Sigmoid colon (tissue), 7 donors: ENCODE measurements around the gene MAP4K5. TPM values are rescaled to one million over a fixed set of nuclear protein-coding genes. Genes with fewer than 3 reads are reported as not detected.
A peak's percentile ranks its signal among the peaks of the same experiment; 100 is the strongest.
"Not testable (repeated sequence)": the region's sequence is repeated elsewhere in the genome, so short reads cannot be mapped to it uniquely, and the experiment has no call there.

Source experiments
- DNase-seq: peaks from one replicate; pipeline ENCODE4 v3.0.0-alpha.2; 2019
- H3K27ac ChIP-seq, 4 donors: fragments of 200-600 bp; sonication (generic); one replicate each; pipeline ENCODE4 v1.5.1; 2016 to 2019; ENCODE audit warnings: mild to moderate bottlenecking in 1 of 4
- H3K27me3 ChIP-seq, 3 donors: fragments of 200-600 bp; sonication (generic); one replicate each; pipeline ENCODE4 v1.5.1; 2019; ENCODE audit warnings: mild to moderate bottlenecking in 1 of 3
- H3K36me3 ChIP-seq, 4 donors: fragments of 200-600 bp; sonication (generic); one replicate each; pipeline ENCODE4 v1.5.1; 2016 to 2019
- H3K4me1 ChIP-seq, 4 donors: fragments of 200-600 bp; sonication (generic); one replicate each; pipeline ENCODE4 v1.5.1; 2017 to 2019
- H3K4me3 ChIP-seq, 4 donors: fragments of 200-600 bp; sonication (generic); one replicate each; pipeline ENCODE4 v1.5.1; 2017 to 2019; ENCODE audit warnings: mild to moderate bottlenecking in 2 of 4, moderate library complexity in 1 of 4
- H3K9me3 ChIP-seq, 4 donors: fragments of 200-600 bp in 3 of 4; sonication (generic) in 3 of 4; one replicate each; pipeline versions ENCODE4 v1.5.1 to v1.6.1; 2013 to 2019
- EP300 ChIP-seq, 4 donors: sonication (generic); formaldehyde crosslinking; IDR thresholded peaks; one replicate each; pipeline ENCODE4 v1.6.1; 2017; ENCODE audit warnings: antibody characterized with exemption in 4 of 4
- POLR2A ChIP-seq, 2 donors: fragments of 450-650 bp; IDR thresholded peaks; one replicate each; pipeline ENCODE4 v1.6.1; 2016; ENCODE audit warnings: antibody characterized with exemption in 2 of 2, mild to moderate bottlenecking in 2 of 2, moderate library complexity in 2 of 2
- POLR2AphosphoS5 ChIP-seq, 4 donors: sonication (generic); formaldehyde crosslinking; IDR thresholded peaks; one replicate each; pipeline ENCODE4 v1.6.1; 2017; ENCODE audit warnings: antibody characterized with exemption in 4 of 4
- WGBS, 2 donors: extraction: QIAGEN DNeasy Blood & Tissue Kit; methylation state at CpG; one replicate each; pipeline ENCODE4 v1.1.7; 2013; 5-methylcytosine and 5-hydroxymethylcytosine counted together
- intact Hi-C: fragments of 100-400 bp; cut with DNase I; formaldehyde crosslinking; loops from one replicate; pipeline ENCODE4 v1.15.1; 2023
- polyA plus RNA-seq, 3 donors: library from polyadenylated mRNA; stranded (reverse); fragments of 200-250 nt; gene quantifications; one replicate each; pipeline ENCODE4 v1.2.3, GENCODE V29; 2013
- total RNA-seq, 4 donors: library from RNA; depleted of rRNA; stranded (reverse); fragments of >200 nt; gene quantifications; one replicate each; pipeline ENCODE4 v1.1.0, GENCODE V29; 2016
- TF ChIP-seq, protein P1 (sequence below), 4 experiments: fragments of 450-650 bp in 3 of 4; fragments of 200-600 bp in 1 of 4; IDR thresholded peaks; one replicate each; pipeline ENCODE4 v1.5.1; 2016 to 2019; ENCODE audit warnings: antibody characterized with exemption in 4 of 4, mild to moderate bottlenecking in 3 of 4, moderate library complexity in 2 of 4
- donor health status: healthy with polysubstance abuse.
- donor health status: Bipolar disorder and iron deficiency.
- donor health status: healthy.

MAP4K5 gene
- total and polyA plus RNA-seq, 7 donors = 12.6 to 314 (median 144) TPM

DNA sequence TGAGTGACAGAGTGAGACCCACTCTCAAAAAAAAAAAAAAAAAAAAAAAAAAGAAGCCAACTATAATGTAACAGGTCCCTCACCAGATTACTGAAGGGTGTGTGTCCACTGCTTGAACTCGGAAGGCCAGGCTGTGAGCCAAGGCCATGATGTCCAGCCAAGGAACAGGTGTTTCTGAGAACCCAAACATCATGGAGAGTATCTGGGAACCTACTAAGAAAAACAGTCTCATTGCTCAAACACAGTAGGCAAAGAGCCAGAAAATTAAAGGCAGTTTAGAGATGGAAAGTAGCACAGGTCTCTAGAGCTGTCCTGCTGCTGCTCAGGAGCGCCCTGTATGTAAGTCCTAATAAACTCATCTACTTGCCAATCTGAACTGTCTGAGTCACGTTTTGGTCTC, 12.5 kb upstream of the MAP4K5 start:
- no peaks in the 10 kb centered on the region for H3K27me3 ChIP-seq
- peaks cover 0 to 6% (median 0%) of the 10 kb centered on the region in 4 donors for H3K4me1 ChIP-seq
- H3K27ac ChIP-seq = peak overlapping the region in 1 of 4 donors; percentile 31
- 82 to 88% methylated on average over 3 of the region's 3 CpGs for WGBS, 2 donors
- peak; percentile 66 for DNase-seq
- TF ChIP-seq, protein P1, sequence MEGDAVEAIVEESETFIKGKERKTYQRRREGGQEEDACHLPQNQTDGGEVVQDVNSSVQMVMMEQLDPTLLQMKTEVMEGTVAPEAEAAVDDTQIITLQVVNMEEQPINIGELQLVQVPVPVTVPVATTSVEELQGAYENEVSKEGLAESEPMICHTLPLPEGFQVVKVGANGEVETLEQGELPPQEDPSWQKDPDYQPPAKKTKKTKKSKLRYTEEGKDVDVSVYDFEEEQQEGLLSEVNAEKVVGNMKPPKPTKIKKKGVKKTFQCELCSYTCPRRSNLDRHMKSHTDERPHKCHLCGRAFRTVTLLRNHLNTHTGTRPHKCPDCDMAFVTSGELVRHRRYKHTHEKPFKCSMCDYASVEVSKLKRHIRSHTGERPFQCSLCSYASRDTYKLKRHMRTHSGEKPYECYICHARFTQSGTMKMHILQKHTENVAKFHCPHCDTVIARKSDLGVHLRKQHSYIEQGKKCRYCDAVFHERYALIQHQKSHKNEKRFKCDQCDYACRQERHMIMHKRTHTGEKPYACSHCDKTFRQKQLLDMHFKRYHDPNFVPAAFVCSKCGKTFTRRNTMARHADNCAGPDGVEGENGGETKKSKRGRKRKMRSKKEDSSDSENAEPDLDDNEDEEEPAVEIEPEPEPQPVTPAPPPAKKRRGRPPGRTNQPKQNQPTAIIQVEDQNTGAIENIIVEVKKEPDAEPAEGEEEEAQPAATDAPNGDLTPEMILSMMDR (IDR thresholded peaks at IDR 0.05) = no peak
- no peak for TF ChIP-seq EP300 (IDR thresholded peaks at IDR 0.05)
- H3K36me3 ChIP-seq = no peaks in the 10 kb centered on the region
- intact Hi-C loops = loop anchor here (5.0 kb wide), 1 partner anchor 232 kb away; no protein-coding TSS in a partner anchor
- no peaks in the 10 kb centered on the region for H3K9me3 ChIP-seq
- no peak overlapping the region for H3K4me3 ChIP-seq

DNA sequence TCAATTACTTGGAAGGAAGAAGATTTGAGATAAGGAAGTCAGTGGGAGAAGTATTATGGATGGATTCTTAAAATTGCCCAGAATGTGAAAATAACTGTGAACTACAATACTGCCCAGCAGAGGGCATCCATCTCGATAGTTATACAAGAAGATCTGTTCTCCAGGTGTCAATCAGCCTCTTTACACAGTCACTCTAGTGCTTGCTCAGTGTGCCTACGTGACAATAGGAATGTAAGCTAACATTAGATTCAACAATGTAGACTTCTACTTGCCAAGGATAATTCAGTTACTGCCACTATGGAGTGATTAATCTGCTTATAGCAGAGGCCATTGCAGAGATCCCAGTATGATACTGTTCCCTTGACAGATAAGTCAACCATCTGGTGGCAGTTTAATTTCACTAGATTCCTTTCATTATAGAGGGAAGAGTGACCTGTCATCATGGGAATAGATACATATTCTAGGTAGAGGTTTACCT, 10.6 kb upstream of the MAP4K5 start:
- 2 to 9% methylated on average over 2 of the region's 2 CpGs for WGBS, 2 donors
- Histone ChIP-seq H3K27me3 (no peaks in the 10 kb centered on the region), H3K9me3 (no peaks in the 10 kb centered on the region), H3K4me3 (no peak overlapping the region), H3K36me3 (no peaks in the 10 kb centered on the region), H3K4me1 (peaks cover 0 to 6% (median 0%) of the 10 kb centered on the region in 4 donors), H3K27ac (no peak overlapping the region)
- TF ChIP-seq, protein P1 (IDR thresholded peaks at IDR 0.05) = peak in 3 of 4 experiments; percentile 19 to 62 (median 61)
- TF ChIP-seq POLR2AphosphoS5 (IDR thresholded peaks at IDR 0.05) = no peak
- intact Hi-C loops = loop anchor here (5.0 kb wide), 1 partner anchor 234 kb away; no protein-coding TSS in a partner anchor
- no peak for DNase-seq

DNA sequence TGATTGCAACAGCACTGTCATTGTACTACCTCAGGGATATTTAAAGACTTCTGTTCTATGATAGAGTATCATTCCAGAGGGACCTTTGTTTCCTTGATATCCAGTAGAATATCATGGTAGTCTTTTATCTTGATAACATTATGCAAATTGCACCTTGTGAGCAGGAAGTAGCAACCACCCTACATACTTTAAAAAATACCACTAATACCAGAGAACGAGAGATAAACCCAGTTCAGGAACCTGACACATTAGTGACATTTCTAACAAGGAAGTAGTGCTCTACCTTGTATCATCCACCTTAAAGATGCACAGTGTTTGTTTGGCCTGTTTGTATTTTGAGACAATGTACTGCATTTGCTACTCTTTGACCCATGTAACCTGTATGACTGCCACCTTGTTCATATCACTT, 8.8 kb upstream of the MAP4K5 start:
- no peak overlapping the region for H3K27ac ChIP-seq
- no peak for DNase-seq
- intact Hi-C loops = loop anchor here (5.0 kb wide), 1 partner anchor 236 kb away; no protein-coding TSS in a partner anchor
- TF ChIP-seq POLR2A (IDR thresholded peaks at IDR 0.05) = no peak
- TF ChIP-seq, protein P1 (IDR thresholded peaks at IDR 0.05) = no peak
- no peak for TF ChIP-seq POLR2AphosphoS5 (IDR thresholded peaks at IDR 0.05)
- TF ChIP-seq EP300 (IDR thresholded peaks at IDR 0.05) = no peak
- H3K27me3 ChIP-seq = no peaks in the 10 kb centered on the region
- no peak overlapping the region for H3K4me3 ChIP-seq
- no peaks in the 10 kb centered on the region for H3K9me3 ChIP-seq
- no peaks in the 10 kb centered on the region for H3K36me3 ChIP-seq
- peaks cover 0 to 6% (median 0%) of the 10 kb centered on the region in 4 donors for H3K4me1 ChIP-seq
- WGBS, 2 donors = 19 to 44% methylated on average over 1 of the region's 1 CpG

DNA sequence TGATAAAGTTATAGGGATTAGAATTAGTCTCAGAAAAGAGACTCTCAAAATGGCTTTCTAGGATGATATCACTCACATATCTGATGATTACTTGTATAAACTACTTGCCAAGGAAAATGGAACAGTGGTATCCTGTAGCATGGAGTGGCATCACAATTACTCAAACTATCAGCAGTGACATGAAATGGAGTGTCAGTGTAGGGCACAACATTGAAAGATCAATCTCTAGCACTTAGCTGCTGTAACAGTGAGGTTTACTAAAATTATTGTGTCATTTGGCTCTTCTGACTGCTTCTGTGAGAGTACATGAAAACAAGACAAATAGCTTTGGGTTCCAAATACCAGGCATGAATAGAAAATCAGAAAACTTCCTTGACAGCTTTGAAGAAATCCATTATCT, 6.7 kb upstream of the MAP4K5 start:
- Histone ChIP-seq H3K27me3 (no peaks in the 10 kb centered on the region), H3K9me3 (no peaks in the 10 kb centered on the region), H3K4me1 (no peaks in the 10 kb centered on the region), H3K27ac (no peak overlapping the region), H3K36me3 (no peaks in the 10 kb centered on the region), H3K4me3 (no peak overlapping the region)
- intact Hi-C loops = loop anchor here (10.0 kb wide), 1 partner anchor 684 kb away; the partner anchor contains the start of gene NEMF
- TF ChIP-seq, protein P1 (IDR thresholded peaks at IDR 0.05) = no peak
- TF ChIP-seq POLR2AphosphoS5 (IDR thresholded peaks at IDR 0.05) (no peak), EP300 (IDR thresholded peaks at IDR 0.05) (no peak), POLR2A (IDR thresholded peaks at IDR 0.05) (no peak)
- no peak for DNase-seq

DNA sequence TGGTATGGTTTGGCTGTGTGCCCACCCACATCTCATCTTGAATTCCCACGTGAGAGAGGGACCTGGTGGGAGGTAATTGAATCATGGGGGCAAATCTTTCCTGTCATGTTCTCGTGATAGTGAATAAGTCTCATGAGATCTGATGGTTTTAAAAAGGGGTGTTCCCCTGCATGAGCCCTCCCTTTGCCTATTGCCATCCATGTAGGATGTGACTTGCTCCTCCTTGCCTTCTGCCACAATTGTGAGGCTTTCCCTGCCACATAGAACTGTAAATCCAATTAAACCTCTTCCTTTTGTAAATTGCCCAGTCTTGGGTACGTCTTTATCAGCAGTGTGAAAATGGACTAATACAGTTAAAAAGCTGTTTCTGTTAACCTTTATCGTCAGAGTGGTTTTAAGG, 5.7 kb upstream of the MAP4K5 start:
- WGBS, 2 donors = 60 to 68% methylated on average over 4 of the region's 4 CpGs

More for the DNA sequence above, 5.7 kb upstream of the MAP4K5 start:
- not testable (repeated sequence) for H3K36me3 ChIP-seq, H3K27me3 ChIP-seq, H3K27ac ChIP-seq, H3K9me3 ChIP-seq, H3K4me1 ChIP-seq, H3K4me3 ChIP-seq, DNase-seq
- intact Hi-C loops = loop anchor here (10.0 kb wide), 1 partner anchor 683 kb away; the partner anchor contains the start of gene NEMF
